T1000 (cell line): ENCODE results near the gene UPP1.
A peak's percentile ranks its signal among the peaks of the same experiment; 100 is the strongest.
"Not testable (repeated sequence)": the region's sequence is repeated elsewhere in the genome, so short reads cannot be mapped to it uniquely, and the experiment has no call there.

ENCODE experiments used
- DNase-seq: peaks from one replicate; lab custom pipeline; 2025; ENCODE audit warnings: mixed read lengths; lab: John Stamatoyannopoulos, UW

Gene UPP1

GRCh38 chr7:48111596-48111995 is 22.5 kb downstream of the UPP1 start:
- DNase-seq = no peak

- no peak for DNase-seq
Observed at GRCh38 chr7:48112401-48113165, 23.5 kb downstream of the UPP1 start.

GRCh38 chr7:48113275-48113674 is 24.2 kb downstream of the UPP1 start:
- DNase-seq = no peak

GRCh38 chr7:48114115-48114514 is 25.1 kb downstream of the UPP1 start:
- no peak for DNase-seq

GRCh38 chr7:48114589-48114988 is 25.5 kb downstream of the UPP1 start:
- no peak for DNase-seq

GRCh38 chr7:48116043-48116442 is 27.0 kb downstream of the UPP1 start:
- DNase-seq = no peak

GRCh38 chr7:48118041-48118440 is 29.0 kb downstream of the UPP1 start:
- DNase-seq = no peak

- not testable (repeated sequence) for DNase-seq
Observed at GRCh38 chr7:48120536-48120935, 31.5 kb downstream of the UPP1 start.

GRCh38 chr7:48126037-48126436 is 37.0 kb downstream of the UPP1 start:
- no peak for DNase-seq

- DNase-seq = no peak
Observed at GRCh38 chr7:48130658-48131108, 41.6 kb downstream of the UPP1 start.

- no peak for DNase-seq
Observed at GRCh38 chr7:48132792-48133191, 43.7 kb downstream of the UPP1 start.

- no peak for DNase-seq
Observed at GRCh38 chr7:48139459-48139858, 50.4 kb downstream of the UPP1 start.

- peak; percentile 45 for DNase-seq
Observed at GRCh38 chr7:48140001-48140681, 51.1 kb downstream of the UPP1 start.

GRCh38 chr7:48141521-48141920 is 52.5 kb downstream of the UPP1 start:
- no peak for DNase-seq

GRCh38 chr7:48144291-48144768 is 55.3 kb downstream of the UPP1 start:
- no peak for DNase-seq

- DNase-seq = no peak
Observed at GRCh38 chr7:48147078-48147591, 58.1 kb downstream of the UPP1 start.

GRCh38 chr7:48147690-48148089 is 58.6 kb downstream of the UPP1 start:
- not testable (repeated sequence) for DNase-seq

GRCh38 chr7:48148311-48148710 is 59.2 kb downstream of the UPP1 start:
- no peak for DNase-seq

- DNase-seq = no peak
Observed at GRCh38 chr7:48149058-48149457, 60.0 kb downstream of the UPP1 start.

- no peak for DNase-seq
Observed at GRCh38 chr7:48150086-48150485, 61.0 kb downstream of the UPP1 start.

- peak; percentile 33 for DNase-seq
Observed at GRCh38 chr7:48154792-48155413, 65.8 kb downstream of the UPP1 start.
